ENCODE data around the gene LAMA5.

LAMA5 gene

DNA sequence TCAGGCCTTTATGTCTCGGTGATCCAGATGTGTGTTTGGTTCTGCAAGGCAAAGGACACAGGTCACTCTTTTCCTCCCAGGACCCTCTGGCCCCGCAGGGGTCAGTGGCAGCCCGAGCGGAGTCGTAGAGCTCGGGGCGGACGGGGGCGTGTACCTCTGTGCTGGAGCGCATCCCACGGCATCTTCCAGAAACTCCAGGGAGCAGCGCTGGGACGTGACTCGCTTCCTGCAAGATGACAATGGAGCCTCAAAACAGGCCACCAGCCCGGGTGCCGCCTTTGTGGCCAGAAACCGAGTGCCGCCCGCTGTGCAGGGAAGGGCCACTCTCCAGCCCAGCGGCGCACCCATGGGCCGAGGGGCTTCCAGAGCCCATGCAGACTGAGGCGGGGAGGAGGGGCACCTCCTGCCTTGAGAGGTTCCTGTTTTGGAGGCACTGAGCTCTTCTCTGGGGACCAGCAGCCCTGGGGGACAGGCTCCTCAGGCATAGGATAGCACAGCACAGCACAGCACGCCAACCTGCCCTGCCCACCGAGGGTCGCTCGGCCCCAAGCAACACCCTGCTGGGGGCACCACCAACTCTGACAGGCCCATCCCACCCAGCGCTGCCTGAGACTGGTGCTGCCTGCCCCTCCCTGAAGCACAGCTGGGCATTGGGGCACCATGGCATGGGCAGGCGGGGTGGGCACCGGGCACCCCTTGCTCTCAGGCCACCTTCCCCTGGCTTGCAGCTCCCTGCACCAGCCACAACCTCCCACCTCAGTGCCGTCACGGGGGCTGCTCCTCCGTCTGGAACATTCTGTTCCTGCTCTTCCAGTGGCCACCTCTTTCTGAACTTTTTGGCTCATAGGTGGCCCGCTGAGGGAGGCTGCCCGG lies 29.5 kb upstream of the LAMA5 start:
- Histone ChIP-seq H3K9ac (ENCODE audit: low read depth, low read length) (no peak overlapping the region), H3K4me1 (ENCODE audit: insufficient read depth, low read length) (no peaks in the 10 kb centered on the region), H3K9me3 (ENCODE audit: control insufficient read depth, insufficient read depth, low read length) (no peaks in the 10 kb centered on the region), H3K36me3 (ENCODE audit: insufficient read depth, low read length) (no peaks in the 10 kb centered on the region)

DNA sequence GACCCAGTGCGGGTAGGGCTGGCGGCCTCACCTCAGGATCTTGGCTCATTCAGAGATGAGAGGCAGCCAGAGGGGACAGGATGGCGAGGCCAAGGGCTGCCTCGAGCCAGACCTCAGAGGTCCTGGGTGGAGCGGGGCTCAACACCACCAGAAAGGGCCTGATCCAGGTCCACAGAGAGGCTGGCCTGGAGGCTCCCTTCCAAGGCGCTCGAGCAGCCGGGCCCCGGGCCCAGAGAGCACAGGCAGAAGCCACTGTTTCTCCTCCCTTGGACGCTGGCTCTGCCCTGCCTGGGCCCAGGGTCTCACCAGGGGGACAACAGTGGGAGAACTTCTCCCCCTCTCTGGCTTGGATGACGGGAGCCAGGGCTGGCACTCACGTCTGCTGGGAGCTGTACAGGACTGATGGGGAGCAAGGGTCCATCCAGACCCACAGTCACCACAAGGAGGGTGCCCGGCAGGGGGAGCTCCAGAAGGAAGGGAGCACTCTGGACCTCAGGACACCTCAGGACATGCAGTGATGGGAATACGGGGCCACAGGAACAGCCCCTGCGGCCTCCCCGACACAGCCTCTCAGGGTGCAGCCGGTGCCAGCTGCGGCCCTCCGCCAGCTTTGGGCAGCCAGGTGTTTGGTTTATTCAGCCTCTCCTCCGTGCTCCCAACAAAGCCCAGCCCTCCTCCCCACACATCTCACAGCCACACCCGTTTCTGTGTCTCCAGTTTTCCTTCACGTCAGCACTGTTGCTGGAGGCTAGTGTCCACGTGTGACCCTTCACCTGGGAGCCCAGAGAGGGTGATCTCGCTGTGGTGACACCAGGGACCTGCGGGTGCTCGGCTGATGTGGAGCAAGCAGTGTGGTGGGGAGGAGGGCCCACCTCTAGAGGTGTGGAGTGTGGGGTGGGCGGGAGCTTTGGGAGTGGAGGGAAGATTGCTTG lies 28.5 kb upstream of the LAMA5 start:
- Histone ChIP-seq H3K36me3 (ENCODE audit: insufficient read depth, low read length) (no peaks in the 10 kb centered on the region; the same call in 1 of the 2 replicates), H3K4me1 (ENCODE audit: insufficient read depth, low read length) (no peaks in the 10 kb centered on the region), H3K9me3 (ENCODE audit: control insufficient read depth, insufficient read depth, low read length) (no peaks in the 10 kb centered on the region), H3K9ac (ENCODE audit: low read depth, low read length) (no peak overlapping the region)

DNA sequence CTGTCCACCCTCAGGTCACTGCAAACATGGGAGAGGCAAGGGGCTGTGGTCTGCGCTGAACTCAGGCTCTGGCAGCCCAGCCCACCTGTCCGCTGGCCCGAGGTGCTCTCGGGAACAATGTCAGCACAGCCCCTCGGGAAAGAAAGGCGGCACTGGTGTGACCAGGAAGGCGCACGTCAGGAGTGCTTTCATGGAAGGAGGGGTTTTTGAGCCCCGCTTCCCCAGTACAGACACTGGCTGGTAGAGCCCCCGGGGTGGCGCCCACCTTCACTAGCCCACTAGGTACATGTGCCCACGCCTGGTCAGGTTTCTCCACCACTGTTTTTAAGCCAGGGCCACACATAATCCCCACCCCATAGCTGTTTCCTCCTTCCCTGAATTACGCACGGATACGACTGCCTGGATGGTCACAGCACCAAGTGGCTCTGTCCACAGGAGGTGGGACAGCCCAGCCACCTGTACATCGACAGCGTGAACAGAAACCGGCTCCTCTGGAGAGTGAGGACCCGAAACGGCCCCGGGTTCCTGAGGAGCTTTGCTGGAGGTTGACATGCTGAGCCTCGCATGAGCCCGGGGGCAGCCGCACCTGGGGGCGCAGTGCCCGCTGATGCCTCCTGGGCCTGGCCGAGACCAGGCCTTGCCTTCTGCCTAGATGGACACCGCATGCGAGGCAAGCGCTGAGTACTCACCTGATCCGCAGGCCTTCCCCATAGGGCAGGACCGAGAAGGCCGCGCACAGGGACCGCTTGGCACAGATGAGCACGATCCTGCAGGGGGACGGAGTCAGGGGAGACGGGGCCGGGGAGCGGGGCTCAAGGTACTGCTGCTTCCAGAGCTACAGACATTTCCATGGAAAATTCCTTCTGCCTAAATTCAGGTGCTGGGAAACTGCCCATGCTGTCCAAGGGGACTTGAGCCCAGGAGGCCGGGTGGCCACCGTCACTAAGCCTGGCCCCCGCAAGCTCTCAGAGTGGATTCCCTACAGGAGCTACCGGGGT lies 27.4 kb upstream of the LAMA5 start:
- no peaks in the 10 kb centered on the region for H3K9me3 ChIP-seq (ENCODE audit: control insufficient read depth, insufficient read depth, low read length)
- H3K9ac ChIP-seq (ENCODE audit: low read depth, low read length), result no peak overlapping the region
- no peaks in the 10 kb centered on the region for H3K4me1 ChIP-seq (ENCODE audit: insufficient read depth, low read length)
- no peaks in the 10 kb centered on the region; the same call in 1 of the 2 replicates for H3K36me3 ChIP-seq (ENCODE audit: insufficient read depth, low read length)

DNA sequence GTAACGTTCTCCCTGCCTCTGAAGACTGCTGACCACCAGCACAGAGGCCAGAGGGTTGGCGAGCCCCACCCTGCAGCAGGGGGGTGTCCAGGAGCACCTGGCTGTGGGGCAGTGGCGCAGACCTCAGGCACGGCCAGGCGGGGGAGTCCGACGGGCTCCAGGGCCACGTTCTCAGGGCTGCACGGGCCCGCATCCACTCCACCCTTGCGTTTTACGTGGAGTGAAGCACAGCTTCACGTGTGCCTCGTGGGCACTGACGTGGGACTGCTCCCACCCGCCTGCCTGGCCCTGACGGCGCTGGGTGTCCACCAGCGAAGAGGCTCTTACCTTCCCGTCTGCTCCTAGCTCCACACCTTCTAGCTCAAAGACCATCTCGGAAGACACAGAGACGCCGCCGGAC lies 26.7 kb upstream of the LAMA5 start:
- Histone ChIP-seq H3K9me3 (ENCODE audit: control insufficient read depth, insufficient read depth, low read length) (no peaks in the 10 kb centered on the region), H3K36me3 (ENCODE audit: insufficient read depth, low read length) (peaks cover 3% of the 10 kb centered on the region), H3K9ac (ENCODE audit: low read depth, low read length) (no peak overlapping the region), H3K4me1 (ENCODE audit: insufficient read depth, low read length) (no peaks in the 10 kb centered on the region)

DNA sequence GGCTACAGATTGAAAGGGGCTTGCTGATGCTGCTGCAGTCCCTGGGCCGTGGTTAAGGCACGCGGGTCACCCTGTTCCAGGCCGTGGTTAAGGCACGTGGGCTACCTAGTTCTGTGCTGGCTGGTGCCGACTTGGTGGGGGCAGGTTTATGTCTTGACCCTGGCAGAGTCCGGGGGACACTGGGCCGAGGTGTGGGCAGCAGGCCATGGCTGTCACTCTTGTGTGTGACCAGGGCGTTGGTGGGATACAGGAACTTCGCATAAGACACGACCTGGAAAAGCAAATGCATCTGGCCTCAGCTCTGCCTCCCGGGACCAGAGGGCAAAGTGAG lies 26.2 kb upstream of the LAMA5 start:
- Histone ChIP-seq H3K36me3 (ENCODE audit: insufficient read depth, low read length) (peaks cover 9% of the 10 kb centered on the region), H3K4me1 (ENCODE audit: insufficient read depth, low read length) (no peaks in the 10 kb centered on the region), H3K9ac (ENCODE audit: low read depth, low read length) (no peak overlapping the region), H3K9me3 (ENCODE audit: control insufficient read depth, insufficient read depth, low read length) (no peaks in the 10 kb centered on the region)

DNA sequence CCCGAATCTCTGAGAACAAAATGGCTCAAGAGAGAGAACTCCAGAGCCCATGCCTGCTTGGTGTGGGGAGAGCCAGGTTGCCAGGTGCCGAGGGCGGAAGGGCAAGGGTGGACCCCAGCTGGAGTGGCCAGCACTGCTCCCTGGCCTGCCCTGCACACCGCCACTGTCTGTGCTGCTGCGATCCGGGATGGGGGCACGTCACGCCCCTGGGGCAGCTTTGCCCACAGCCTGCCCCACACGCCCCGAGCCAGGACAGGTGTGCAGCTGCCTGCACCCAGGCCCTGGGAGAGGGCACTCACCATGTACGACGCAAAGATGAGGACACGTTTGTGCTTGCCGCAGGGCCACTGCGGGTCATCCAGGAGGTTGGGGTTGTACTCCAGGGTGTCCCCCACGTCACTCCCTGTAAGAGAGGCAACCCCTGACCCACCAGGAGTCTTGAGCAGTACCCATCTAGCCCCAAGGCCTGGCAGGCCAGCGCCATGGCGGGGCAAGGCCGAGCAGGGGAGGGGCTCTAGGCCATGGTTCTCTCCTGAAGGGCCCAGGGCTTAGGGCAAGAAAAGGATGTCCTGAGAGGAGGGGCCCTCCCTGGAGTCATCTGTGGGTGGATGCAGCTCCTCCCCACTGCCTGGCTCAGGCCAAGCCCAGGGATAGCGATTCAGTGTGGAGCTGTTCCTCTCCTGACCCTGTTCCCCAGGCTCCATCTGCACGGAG lies 25.7 kb upstream of the LAMA5 start:
- Histone ChIP-seq H3K36me3 (ENCODE audit: insufficient read depth, low read length) (peaks cover 14% of the 10 kb centered on the region), H3K4me1 (ENCODE audit: insufficient read depth, low read length) (no peaks in the 10 kb centered on the region), H3K9ac (ENCODE audit: low read depth, low read length) (no peak overlapping the region), H3K9me3 (ENCODE audit: control insufficient read depth, insufficient read depth, low read length) (no peaks in the 10 kb centered on the region)

DNA sequence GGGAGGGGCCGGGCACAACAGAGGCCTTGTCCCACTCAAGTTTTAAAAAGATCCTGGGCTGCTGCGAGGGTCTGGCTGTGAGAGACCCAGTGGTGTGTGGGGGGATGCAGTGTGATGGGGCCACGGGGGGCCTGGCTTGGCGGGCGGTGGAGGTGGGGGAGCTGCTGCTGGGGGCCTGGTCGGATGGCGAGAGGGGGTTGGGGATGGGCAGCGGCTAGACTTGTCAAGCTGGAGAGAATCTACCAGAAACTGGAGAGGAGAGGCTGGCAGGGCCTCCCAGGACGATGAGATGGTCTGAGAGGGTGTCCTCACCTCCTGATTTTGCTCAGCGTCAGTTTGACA lies 24.9 kb upstream of the LAMA5 start:
- H3K9me3 ChIP-seq (ENCODE audit: control insufficient read depth, insufficient read depth, low read length), result no peaks in the 10 kb centered on the region
- no peak overlapping the region for H3K9ac ChIP-seq (ENCODE audit: low read depth, low read length)
- H3K36me3 ChIP-seq (ENCODE audit: insufficient read depth, low read length), result peaks cover 14% of the 10 kb centered on the region
- H3K4me1 ChIP-seq (ENCODE audit: insufficient read depth, low read length), result no peaks in the 10 kb centered on the region

DNA sequence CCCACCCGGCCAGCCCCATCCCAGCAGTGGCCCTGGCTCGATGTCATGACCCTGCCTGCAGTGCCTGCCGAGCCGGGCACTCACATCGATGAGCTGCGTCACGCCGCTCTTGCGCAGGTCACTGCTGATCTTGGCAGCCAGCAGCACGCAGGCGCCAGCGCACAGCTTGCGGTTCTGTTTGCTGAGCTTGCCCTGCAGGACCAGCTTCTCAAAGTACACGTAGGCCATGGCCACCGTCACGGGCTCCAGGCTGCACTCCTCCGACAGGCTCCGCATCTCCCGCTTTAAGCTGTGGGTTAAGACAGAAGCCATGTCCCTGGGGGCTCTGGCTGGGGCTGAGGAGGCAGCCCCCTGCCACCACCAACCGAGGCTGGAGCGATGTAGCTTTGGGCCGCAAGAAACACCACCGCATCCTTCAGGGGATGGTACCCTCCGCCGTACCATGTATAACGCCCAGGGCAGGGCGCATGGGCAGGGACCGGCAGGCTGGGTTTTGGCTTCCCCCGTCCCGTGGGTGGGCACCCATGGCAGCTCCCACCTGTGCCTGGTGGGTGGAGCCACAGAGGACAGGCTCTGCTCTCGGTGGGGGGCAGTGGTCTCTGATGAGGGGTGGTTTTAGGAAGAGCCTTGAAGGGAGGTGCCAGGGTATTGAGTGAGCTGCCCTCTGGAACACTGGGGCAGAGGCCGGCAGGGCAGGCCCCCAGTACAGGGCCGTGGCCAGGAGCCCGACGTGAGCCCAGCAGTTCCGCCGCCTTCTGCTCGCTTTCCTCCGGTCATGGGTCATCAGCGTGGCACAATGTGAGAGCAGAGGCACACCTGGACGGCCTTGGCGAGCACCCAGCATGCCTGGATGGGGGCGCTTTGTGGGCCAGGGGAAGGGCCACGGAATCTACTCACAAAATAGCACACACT lies 24.3 kb upstream of the LAMA5 start:
- Histone ChIP-seq H3K9me3 (ENCODE audit: control insufficient read depth, insufficient read depth, low read length) (no peaks in the 10 kb centered on the region), H3K4me1 (ENCODE audit: insufficient read depth, low read length) (no peaks in the 10 kb centered on the region), H3K9ac (ENCODE audit: low read depth, low read length) (no peak overlapping the region), H3K36me3 (ENCODE audit: insufficient read depth, low read length) (peaks cover 14% of the 10 kb centered on the region)

DNA sequence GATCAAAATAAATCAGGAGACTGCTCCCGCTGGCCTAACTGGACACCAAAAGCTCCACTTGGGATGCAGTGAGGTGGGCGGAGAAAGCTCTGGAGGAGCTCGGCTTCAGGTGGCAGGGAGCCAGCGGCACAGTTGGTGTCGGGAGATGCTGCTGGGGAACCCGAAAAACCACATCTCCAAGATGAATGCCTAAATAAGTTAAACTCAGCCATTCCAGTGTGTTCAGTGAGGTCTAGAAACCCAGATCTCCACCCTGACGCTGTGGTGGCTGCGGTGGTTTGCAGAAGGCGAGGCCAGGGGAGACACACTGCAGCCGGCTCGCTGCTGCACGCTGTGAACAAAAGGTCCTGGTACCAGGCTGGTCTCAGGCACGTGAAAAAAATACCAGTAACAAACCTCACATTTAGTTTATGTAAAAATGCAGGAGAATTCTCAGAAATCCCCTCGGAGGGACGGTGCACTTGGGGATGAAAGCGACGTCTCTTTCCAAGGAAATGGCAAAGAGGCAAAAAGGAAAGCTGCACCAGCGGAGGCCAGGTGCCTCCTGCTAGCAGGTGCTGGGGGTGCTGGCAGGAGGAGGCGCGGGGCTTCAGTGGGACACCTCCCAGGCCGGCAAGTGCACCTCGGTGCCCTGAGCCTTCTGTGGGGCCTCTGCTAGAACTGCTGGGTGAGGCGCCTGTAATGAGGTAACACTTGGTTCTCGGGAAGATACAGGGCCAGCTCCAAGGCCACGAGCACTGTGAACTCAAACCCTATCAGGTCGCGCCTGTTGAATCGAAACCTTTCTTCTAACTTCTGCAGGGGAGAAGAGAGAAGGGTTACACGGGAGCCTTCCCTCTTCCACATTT lies 23.4 kb upstream of the LAMA5 start:
- H3K36me3 ChIP-seq (ENCODE audit: insufficient read depth, low read length), result peaks cover 14% of the 10 kb centered on the region
- no peaks in the 10 kb centered on the region for H3K9me3 ChIP-seq (ENCODE audit: control insufficient read depth, insufficient read depth, low read length)
- no peaks in the 10 kb centered on the region for H3K4me1 ChIP-seq (ENCODE audit: insufficient read depth, low read length)
- H3K9ac ChIP-seq (ENCODE audit: low read depth, low read length), result no peak overlapping the region

DNA sequence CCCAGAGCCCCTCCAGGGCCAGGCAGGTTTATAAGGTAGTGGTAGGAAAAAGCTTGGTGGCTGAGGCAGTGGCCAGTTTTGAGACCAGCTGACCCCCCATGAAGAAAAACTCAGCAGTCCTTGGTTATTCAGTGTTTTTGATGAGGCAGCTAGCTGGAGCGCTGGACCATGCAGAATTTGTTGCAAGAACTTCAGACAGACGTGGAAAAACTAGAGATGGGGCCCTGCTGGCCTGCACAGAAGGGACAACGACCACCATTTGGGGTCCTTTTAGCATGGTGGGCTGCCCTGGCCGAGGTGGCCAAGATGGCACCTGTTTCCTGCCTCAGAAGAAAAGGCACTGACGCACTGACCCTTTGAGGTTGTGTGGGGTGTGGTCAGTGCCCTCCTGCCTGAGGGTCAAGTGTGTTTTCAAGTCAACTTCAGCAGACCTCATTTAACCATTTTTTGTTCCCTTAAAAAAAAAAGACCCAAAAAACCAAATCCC lies 22.5 kb upstream of the LAMA5 start:
- H3K9ac ChIP-seq (ENCODE audit: low read depth, low read length), result no peak overlapping the region
- no peaks in the 10 kb centered on the region for H3K4me1 ChIP-seq (ENCODE audit: insufficient read depth, low read length)
- no peaks in the 10 kb centered on the region for H3K9me3 ChIP-seq (ENCODE audit: control insufficient read depth, insufficient read depth, low read length)
- peaks cover 14% of the 10 kb centered on the region for H3K36me3 ChIP-seq (ENCODE audit: insufficient read depth, low read length)

DNA sequence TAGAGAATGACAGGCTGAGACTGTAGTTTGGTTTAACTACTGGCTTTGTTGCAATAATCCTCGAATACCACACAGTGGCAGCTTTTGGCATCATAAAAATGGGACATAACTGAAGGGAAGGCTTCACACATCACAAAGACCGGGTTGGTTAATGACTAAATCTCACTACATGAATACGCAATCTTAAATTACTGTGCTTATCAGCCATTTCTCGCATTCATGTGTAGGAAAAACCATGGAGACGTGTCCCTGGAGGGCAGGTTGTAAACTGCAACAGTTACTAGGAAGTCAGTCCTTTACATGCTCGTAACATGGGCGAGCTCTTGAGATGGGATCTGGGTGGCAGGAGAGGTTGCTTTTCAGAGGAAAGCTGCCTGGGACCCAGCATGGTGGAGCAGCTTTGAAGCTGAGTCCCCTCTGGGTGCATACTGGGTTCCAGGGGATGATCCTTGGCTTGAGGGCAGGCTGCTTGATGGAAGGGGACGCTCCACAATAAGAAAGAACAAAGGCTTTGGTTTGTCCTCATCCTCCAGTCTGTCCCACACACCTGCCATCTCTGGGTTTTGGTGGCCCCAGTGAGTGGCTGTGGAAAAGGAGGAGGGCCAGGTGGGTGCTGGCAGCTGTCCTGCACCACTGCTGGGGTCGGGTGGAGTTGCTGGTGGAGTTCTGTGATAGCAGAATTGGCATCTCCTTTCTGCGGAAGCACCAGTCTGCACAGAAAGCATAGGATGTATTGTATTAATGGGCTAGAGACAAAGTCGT lies 21.9 kb upstream of the LAMA5 start:
- peaks cover 14% of the 10 kb centered on the region for H3K36me3 ChIP-seq (ENCODE audit: insufficient read depth, low read length)

More for the DNA sequence above, 21.9 kb upstream of the LAMA5 start:
- no peak overlapping the region for H3K9ac ChIP-seq (ENCODE audit: low read depth, low read length)
- no peaks in the 10 kb centered on the region for H3K4me1 ChIP-seq (ENCODE audit: insufficient read depth, low read length)
- no peaks in the 10 kb centered on the region for H3K9me3 ChIP-seq (ENCODE audit: control insufficient read depth, insufficient read depth, low read length)

Data from ES-I3 (cell line).